T47D (cell line): ENCODE measurements around the gene PER2.

Experiments
- DNase-seq, 2 experiments: peaks; one replicate each; pipeline versions ENCODE4 v3.0.0 to v3.0.0-alpha.2; 2011 to 2012; ENCODE audit warnings: low read depth in 1 of 2, low spot score in 1 of 2
- JUND ChIP-seq: IDR thresholded peaks from 2 replicates; pipeline ENCODE4 v1.6.1; 2012; ENCODE audit warnings: low read depth
- in situ Hi-C: cut with HindIII; loops from 2 replicates; pipeline ENCODE4 v1.10.0; 2016; ENCODE audit warnings: low sequenced_read_pairs, low pct_unique_long_range_greater_than_20kb

The PER2 gene

DNA sequence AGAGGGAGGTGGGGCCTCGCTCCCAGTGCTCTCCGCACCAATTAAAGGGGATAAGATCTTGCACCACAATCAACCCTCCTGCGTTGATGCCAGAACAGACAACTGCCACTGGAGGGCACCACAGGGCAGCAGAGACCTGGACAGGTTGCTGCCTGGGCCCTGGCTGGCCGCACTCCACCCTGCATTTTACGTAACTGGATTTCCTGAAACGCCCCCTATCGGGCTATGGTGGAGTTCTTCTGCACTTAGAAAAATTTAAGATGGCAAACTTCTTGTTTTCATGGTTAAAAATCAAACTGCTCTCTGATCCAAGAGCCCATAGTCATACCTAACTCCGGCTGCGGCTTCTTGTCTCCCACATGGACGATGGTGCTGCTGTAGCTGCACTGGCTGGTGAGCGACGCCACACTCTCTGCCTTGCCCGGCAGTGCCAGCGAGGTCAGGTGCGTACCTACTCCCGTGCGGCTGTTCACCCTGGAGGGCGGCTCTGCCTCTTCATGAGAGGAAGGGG lies 31.8 kb downstream of the PER2 start:
- in situ Hi-C loops, result no loop called here
- no peak for TF ChIP-seq JUND
- DNase-seq, result peak; percentile 67 to 89

DNA sequence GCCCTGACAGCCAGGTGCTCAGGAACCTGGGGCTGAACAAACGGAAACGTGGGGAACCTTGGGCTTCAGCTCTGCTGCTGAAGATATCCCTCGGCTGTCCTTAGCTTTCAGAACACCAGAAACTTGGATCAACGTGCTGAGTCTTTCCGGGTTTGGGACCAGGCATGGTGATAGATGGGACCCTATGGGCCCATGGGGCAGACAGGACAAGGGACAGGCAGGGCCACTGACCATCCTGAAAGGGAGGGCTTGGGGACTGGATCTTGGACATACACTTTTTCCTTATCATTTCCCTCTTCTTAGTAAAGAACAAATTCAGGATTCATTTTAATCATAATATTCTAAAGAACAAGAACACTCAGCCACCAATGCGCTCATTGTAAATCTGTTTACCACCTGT lies 32.3 kb downstream of the PER2 start:
- TF ChIP-seq JUND, result no peak
- in situ Hi-C loops, result no loop called here
- DNase-seq, result no peak

DNA sequence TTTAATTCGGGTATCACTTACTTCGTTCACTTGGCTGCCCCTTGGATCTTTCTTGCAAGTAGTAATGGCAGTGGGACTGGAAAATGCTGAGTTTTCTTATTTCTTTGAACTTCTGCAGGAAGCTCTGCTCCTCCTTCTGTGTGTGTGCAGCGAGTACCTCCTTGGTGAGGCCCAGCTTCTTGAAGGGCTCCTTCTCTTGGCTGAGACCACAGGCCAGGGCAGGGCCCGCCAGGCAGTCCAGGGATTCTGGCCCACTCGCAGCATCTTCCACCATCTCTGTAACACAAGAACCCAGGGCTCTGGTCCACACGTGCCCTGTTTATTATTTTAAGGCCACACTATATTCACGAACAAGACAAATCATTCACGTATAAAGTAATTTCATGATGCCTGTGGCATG lies 32.8 kb downstream of the PER2 start:
- in situ Hi-C loops, result no loop called here
- TF ChIP-seq JUND, result no peak
- DNase-seq, result no peak

DNA sequence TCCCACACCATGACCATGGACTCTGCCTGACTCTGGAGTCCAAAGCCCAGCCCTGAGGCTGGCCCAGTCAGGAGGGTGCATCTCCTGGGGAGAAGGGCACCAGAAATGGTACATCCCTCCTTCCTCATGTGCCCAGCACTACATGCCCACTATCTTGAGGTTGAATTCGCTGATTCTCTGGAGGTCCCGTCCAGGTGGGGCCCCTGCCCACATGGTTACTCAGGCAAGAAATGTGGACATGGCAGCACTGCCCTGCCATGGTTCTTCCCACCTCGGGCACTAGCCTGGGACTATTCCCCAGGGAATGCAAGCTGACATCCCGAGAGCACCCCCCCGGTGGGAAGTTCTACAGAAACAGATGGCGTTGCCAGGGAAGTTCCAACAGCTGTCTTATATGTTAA lies 33.3 kb downstream of the PER2 start:
- no peak for DNase-seq
- in situ Hi-C loops, result no loop called here
- TF ChIP-seq JUND, result no peak

DNA sequence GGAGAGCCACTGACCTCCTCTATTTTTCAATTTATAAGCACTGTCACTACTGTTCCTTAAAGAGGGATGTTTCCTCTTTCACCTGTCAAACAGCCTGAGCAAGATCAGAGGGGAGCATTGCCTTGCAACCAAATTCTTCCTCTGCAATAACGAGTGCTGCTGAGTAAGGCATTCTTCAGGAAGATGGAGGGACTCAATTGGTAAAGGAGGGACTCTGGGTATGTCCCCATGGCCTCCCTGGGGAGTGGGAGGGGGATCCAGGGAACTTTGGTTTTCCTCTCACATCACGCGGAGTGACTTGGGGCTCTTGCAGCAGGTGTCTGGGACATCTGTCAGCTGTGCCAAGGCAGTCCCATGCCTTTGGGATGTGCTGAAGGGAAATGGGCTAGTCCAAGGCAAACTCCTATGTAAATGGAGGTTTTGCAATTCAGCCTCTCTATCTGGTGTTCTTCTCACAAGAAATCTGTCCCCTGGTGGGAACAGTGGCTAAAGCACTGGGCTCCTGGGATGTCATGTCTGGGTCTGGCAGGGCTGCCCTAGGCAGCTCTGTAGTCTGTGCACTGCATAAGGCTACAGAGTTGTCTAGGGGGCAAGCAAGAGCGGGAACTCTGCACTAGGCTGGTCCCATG lies 34.2 kb downstream of the PER2 start:
- in situ Hi-C loops, result no loop called here
- no peak for DNase-seq
- no peak for TF ChIP-seq JUND

DNA sequence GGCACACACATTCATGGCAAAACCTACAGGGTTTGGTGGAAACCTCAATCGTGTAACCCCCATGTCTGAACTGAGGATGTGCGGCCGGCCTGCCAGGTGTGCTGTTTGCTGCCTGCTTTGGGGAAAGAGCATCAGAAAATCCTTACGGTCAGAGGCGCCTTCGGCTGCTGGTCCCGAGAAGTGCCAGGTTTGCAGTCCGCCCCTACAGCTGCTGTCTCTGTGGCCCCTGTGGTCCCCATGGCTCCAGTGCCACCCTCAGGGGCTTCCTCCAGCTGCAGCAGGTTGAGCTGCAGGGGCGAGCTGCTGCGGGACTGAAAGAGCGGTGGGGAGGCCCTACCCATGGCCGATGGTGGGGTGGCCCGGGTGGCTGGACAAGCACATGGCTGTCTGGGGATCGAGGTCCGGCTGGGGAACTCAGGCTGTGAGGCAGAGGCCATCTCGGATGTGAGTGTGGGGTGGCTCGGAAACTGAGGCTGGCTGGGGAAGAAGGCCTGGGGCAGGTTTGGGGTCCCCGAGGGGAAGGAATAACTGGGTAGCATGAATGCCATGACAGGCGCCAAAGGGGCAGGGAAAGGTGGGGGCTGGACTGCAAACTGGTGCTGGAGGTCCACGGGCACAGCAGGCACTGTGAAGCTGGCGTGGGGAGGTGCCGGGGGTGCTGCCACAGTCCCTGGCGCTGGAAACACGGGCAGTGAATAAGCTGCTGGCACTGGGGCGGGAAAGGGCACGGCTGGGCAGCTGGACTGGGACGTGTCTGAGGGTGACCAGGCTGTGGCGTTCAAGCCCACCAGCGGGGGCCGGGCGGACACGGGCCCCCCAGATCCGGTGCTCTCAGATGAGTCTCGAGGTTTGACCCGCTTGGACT lies 35.4 kb downstream of the PER2 start:
- DNase-seq, result no peak
- TF ChIP-seq JUND, result no peak
- in situ Hi-C loops, result no loop called here

DNA sequence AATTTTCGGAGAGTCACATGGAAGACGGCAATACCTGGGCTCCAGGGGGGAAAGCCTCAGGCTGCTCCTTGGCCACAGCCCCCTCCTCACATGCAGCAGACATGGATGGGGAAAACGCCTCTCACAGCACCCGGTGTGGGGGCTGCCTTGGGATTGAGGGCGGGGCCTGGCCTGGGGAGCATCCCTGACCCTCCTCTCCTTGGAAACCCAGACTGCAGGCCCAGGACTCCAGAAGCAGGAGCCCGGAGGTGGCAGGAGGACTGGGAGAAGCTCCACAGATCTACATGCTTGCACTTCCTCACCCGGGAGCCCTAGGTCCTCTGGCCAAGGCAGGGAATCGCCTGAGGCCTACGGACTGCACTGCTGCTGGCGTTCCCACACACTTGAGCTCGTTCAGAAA lies 36.4 kb downstream of the PER2 start:
- no peak for TF ChIP-seq JUND
- no peak for DNase-seq
- in situ Hi-C loops, result no loop called here

DNA sequence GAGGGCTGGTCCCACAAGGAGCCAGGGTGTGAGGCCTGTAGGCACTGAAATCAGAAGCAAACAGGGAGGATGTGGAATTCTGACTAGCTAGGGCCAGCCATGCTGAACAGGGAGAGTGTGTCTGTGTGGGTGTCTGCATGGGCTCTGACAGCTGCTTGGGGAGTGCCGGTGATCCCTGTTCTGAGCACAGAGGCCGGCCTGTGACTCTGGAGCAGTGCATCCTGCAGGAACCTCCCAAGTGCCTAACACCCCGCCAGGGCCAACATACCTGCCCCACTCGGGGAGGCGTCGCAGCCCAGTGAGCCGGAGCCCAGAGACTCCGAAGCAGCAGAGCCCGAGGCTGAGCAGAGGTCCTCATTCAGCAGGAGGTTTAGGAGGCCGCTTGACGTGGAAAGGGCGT lies 37.1 kb downstream of the PER2 start:
- no peak for TF ChIP-seq JUND
- no peak for DNase-seq
- in situ Hi-C loops, result no loop called here

DNA sequence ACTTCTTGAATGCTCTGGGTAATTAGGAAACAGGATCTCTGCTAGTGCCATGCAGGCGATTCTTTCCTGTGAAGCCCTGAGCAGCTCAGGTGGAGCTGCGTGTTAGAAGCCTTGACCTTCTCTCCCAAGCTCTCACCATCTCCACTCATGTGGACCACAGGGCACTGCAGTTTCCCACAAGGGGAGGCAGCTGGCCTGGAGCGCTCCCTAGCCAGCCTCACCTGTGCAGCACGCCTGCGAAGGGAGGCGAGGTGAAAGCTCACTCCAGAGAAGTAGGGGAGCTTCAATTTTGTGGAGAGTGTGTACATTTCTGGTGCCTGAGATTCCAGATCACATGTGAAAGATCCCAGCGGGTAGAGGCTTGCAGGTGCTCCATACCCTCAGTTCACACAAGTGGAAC lies 37.5 kb downstream of the PER2 start:
- in situ Hi-C loops, result no loop called here
- TF ChIP-seq JUND, result no peak
- DNase-seq, result no peak

DNA sequence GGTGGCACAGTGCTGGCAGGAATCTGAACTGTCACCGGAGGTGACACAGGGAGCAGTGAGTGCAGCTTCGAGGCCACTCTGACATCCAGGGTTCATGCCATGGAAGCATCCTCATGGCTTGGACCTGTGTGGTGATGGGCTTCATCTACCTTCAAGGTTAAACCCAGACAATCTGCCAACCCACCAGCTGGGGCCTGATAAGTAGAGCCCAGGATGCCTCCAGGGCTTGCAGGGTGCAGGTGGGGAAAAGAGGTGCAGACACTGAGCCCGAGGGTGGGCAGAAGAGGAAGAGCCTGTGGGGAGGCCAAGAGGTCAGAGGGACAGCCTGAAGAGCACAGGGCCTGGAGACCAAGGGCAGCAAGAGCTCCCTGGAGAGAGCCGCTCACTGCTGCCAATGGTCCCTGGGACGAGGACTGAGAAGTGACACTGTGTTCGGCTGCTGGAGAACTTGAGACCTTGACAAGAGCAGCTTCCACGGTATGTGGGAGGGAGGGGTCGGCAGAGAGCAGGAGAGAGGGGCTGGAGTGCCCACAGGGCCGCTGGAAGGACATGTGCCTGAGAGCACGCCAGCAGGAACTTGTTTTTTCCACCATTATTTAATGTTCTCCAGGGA lies 40.5 kb downstream of the PER2 start:
- in situ Hi-C loops, result no loop called here
- DNase-seq, result no peak
- no peak for TF ChIP-seq JUND

DNA sequence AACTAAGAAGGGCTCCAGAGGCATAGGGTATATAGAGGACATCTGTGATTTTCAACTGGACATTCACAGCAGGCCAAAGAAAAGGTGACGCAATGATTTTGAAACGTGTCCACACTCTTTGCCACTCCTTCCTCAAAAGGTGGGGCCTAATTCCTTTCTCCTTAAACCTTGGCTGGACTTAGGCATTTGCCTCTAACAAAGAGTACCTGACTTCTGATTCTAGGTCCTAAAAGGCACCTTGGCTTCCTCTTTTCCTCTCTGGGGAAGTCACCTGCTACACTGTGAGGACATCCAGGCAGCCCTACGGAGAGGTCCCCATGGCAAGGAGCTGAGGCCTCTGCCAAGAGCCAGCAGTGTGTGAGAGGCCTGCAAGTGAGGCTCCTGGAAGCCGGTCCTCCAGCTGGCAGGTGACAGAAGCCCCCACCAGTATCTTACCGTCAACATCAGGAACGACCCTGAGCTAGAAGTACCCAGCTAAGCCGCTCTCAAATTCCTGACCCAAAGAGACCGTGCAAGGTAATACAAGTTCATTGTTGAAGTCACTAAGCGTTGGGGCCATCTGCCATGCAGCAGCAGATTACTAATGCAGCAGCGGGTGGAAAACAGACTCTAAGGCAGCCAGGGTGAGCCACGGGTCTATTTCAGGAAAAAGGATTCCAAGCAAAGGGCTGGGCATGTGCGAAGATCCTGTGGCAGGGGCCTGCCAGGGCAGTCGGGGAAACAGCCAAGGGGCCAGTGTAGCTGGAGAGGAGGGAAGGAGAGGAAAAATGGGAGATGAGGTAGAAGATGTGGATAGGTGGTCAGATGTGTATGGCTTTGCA lies 41.2 kb downstream of the PER2 start:
- DNase-seq, result no peak
- TF ChIP-seq JUND, result no peak
- in situ Hi-C loops, result no loop called here

DNA sequence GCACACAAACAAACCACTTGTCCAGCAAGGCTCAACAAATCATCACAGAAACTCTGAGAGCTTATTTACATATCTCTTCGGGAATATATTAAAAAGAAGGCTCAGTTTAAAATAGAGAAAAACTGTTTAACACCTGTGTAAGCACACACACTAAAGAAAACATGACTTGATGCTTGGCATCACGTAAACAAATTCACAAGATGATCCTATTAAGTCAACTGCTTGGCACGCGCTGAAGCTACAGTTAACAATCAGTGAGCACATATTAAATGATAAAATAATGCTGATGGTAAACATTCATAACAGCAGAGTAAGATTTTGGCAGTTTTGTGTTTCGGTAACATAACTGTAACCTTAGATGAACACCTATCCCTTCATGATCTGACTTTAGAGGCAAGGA lies 44.3 kb downstream of the PER2 start:
- no peak for DNase-seq
- no peak for TF ChIP-seq JUND
- in situ Hi-C loops, result no loop called here
